HG02943 (cell line): ENCODE results near the gene ADTRP.

Source experiments
- ATAC-seq: cut with Tn5 transposase; IDR thresholded peaks from one replicate; pipeline ENCODE4 v1.9.1; 2021; ENCODE audit warnings: mild to moderate bottlenecking, low read depth, moderate library complexity; ENCODE audit not compliant: unreplicated experiment

ADTRP gene

DNA sequence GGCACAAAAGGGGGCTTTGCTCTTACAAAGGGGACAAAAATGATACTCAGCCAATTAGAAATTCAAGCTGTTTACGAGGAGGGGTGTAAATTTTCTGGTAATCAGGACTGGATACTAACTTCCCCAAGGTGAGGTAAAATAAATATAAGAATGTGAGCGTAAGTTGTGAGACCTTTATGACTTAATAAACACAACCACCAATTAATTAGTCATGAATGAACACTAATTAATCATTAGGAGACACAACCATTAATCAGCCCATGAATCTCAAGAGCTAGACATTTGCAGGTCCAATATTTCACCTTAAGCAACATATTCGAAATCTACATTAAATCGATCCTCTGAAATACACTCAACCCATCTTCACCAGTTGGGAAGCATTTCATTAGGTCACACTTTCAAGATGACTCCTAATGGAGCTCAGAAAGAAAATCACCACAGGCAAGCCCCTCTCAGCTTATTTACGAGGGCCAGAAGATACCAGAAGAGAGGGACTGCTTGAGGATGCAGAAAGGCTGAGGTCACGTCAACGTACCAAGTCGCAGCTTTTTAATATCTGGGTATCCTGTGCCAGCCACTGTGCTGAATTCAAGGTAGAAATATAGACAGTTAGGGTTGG lies 2.7 kb downstream of the ADTRP start:
- no peak for ATAC-seq

DNA sequence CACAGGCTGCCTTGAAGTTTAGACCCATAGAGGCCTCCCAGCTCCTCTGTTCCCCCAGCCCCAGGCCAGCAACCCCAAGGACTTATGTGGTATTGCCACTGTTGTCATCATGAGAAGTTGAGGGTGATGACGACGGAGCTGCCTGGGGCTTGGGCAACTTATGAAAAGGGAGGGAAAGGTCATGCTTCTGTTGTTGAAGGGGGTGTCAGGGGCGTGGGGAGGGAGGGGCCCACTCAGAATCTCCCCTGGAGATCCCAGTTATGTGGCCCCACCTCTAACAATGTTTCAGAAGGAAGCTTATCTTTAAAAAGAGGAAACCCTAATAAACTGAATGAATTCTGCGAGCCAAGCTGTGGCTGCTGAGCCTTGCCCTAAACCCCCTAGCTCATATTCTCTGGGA lies 4.2 kb downstream of the ADTRP start:
- no peak for ATAC-seq

DNA sequence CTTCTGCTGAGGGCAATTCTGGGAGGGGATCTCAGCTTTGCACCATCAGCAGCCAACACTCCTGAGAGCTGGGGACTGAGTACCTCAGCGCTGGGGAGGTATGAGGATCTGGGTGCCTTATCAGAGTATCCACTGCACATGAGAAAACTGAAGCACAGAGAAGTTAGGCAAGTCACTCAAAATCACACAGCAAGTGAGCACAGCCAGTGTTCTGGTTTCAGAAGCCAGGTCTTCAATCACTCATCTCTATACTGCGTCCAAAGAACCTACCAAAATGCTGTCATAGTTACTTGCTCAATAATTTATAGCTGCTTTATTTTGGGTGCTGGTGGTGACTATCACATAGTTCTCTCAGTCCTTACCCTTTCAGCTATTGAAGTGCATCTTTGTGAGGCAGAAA lies 5.0 kb downstream of the ADTRP start:
- ATAC-seq: no peak

DNA sequence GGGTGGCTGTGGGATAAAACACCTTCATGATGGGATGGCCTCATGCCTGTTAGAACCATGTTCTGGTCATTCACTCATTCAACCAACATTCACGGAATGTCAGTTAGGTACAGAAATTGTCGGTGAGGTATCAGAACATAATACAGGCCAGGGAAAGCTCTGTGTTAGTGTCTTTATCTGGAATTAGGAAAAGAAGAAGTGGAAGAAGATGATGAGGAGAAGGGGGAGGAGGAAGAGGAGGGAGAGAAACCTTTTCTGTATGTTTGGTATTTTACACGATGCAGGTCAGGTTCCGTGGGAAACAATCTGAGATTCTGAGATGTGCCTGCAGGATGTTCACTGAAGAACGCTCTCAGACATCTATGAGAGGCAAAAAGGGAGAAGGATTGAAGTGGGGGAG lies 5.6 kb downstream of the ADTRP start:
- ATAC-seq: no peak

DNA sequence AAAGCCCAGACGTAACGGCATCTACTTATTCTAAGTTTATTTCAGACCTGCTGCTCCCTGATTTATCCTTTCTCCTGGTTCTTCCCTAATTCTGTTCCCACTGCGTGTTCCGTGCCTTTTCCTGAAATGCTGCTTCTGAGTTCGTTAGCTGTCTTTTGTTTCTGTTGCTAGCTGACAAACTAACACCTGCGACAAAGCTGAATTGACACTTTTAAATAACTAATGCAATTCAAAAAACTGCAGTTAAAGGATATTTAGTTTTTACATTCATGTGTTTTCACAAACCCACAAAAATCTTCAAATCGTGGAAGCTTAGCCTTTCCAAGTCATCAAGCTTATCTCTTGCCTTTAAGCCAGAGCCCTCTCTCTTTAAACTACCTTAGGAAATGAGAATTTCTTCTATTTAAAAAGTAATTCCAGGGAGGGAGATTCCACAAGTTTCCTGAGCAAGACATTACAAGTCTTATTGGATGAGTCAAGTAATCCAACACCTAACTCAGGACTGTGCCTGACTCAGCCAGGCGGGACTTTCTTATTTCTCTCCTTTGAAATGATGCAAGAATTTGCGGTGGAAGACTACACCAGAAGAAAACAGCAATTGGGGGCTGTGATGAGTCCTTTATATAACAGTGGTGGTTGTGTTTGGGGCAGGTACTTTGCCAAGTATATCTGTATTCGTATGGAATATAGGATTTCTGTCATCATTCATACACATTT lies 6.3 kb downstream of the ADTRP start:
- no peak for ATAC-seq

DNA sequence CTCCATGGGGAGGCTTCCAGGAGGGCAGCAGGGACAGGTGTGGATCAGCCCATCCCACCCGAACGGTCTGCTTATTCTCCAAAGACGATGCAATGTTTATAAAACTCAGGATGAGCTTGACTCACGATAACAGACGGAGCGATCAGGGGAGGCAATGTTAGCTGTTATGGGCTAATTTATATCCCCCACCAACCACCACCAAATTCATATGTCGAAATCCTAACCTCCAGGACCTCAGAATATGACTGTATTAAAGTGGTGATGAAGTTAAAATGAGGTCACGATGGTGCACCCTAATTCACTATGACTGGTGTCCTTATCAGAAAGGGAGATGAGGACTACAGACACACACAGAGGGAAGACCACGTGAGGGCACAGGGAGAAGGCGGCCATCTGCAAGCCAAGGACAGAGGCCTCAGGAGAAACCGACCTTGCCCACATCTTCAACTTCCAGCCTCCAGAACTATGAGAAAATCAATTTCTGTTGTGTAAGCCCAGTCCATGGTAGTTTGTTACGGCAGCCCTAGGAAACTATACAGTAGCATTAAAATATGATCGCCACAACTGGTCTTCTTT lies 7.0 kb downstream of the ADTRP start:
- no peak for ATAC-seq

DNA sequence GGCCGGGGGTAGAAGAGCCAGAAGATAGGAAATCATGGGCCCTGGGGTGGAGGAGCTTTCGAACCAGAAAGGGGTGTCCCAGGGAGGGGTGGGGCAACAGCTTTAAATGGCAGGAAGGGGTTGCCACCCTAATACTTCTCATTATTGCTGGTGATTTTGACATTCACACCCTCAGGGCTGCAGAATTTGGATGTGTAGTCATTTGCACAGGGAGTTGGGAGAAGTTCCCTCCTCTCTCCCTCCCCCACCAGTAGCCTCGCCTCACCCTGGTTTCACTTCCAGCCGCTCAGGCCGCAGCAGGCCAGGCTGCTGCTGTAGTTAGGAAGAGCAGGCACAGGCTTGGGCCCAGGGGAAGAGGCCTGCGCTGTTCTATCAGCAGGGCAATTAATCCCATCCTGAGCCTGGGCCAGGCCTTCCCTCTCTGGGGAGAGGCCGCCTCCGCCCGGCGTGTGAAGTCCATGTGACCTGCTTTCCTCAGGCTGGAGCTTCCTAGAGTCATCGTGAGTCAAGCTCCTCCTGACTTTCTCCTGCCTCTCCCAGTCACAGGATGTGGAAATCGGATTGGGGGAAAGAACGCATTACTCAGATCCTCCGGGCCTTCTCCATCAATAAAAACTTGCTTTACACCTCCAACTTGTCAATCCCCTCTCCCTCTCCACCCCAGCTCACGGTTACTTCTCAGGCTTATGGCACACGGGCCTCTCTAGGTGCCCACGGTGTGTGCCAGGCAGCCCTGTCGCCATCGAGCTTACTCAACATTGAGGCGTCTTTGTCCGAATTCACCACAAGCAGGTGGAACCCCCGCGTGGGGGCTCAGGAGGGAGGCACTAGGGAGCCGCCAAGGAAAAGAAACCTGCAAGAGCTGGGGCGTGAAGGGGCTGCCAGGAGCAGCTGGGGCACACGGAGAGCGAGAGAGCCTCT lies 7.8 kb downstream of the ADTRP start:
- no peak for ATAC-seq

DNA sequence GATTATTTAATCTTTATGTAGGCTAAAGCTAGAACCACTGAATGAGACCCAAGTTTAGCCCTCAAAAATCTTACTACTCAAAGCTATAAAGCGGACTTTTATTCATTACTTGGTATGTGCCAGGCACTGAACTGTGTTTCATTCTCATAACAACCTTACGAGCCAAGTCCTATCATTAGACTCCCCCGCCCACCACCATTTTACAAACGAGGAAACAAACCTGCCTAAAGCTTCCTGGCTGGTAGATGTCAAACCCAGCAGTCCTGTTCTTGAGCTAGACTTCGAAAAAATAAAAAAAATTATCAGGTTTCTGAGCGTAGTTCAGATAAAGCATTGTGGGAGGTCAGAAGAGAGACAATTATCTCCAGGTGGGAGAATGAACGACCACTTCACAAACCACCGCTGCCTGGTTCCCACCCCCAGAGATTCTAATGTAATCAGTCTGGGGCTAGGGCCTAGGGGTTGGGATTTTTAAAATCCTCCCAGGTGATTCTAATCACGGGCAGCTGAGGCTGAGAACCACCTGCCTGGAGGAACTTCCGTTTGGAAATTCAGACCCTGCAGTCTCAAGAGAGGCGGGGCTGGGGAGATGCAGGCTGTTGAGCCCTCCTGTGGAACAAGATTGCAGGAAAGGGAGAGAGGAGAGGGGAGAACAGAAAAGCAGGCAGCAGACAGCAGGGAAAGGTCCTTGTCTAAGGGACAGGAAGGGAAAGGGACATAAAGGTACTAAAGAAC lies 8.6 kb downstream of the ADTRP start:
- no peak for ATAC-seq

DNA sequence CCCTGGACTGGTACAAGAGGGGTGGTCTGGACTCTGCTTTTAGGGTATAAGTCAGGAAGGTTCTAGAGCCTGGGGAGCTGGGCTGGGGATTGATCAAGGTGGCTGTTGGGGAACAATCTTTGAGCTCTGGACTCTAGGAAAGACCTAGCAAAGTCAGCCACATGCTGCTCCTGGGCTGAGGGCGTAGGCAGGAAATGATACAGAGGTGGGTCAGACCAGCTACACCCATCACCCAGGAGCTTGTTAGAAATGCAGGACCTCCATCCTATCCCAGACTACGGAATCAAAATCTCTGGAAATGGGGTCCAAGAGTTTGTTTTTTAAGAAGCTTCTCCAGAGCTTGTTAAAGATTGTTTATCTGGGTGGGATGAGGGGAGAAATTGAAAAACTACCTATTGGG lies 9.4 kb downstream of the ADTRP start:
- ATAC-seq: no peak

DNA sequence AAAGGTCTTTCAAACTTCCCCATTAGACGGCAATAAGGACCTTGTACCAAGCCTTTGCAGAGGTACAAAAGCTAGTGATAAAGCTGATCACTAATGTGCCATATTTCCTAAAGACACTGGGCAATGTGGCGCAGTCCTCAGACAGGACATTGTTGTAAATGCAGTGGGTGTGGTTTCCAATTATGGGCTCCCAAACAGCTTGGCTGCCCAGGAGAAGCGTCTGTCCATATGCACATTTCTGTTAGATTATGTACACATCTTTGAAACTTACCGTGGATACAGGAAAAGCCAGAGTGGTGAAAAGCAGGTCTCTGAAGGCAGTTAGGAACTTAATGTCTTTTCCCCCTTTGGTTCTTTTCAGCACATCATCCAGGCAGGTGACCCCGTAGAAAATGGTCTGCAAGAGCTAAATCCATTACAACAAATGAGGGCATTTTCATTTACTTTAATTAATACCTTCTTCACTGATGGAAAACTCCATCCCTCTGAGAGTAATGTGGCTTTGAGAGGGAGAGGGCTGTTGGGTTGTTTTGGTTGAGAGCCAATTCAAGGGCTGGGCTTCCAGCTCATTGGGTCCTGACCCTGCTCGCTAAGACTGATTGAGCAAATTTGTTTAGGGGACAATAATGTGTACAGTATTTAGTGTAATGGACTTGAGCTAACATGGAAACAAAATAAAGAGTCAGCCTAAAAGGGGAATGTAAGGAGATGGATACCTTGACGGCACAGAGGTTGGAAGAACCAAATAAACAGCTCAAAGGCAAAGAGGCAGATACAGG lies 10.4 kb downstream of the ADTRP start:
- no peak for ATAC-seq

DNA sequence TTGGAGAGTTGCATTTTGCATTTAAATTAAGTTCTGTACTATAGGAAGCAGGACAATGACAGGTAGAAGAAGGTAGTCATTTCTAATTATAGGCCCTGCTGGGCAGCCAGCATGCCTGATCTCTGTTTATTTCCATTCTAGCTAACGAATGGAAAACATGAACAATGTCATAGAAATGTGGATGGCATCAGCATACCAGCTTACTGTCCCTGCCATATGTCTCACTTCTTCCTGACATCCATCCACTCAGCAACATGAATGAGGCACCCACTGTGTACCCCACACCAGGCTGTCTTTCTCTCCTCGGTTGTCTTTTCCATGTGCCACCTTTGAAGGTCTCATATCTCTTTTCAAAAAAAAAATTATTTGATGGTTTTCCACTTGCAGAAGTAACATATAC lies 11.1 kb downstream of the ADTRP start:
- no peak for ATAC-seq

DNA sequence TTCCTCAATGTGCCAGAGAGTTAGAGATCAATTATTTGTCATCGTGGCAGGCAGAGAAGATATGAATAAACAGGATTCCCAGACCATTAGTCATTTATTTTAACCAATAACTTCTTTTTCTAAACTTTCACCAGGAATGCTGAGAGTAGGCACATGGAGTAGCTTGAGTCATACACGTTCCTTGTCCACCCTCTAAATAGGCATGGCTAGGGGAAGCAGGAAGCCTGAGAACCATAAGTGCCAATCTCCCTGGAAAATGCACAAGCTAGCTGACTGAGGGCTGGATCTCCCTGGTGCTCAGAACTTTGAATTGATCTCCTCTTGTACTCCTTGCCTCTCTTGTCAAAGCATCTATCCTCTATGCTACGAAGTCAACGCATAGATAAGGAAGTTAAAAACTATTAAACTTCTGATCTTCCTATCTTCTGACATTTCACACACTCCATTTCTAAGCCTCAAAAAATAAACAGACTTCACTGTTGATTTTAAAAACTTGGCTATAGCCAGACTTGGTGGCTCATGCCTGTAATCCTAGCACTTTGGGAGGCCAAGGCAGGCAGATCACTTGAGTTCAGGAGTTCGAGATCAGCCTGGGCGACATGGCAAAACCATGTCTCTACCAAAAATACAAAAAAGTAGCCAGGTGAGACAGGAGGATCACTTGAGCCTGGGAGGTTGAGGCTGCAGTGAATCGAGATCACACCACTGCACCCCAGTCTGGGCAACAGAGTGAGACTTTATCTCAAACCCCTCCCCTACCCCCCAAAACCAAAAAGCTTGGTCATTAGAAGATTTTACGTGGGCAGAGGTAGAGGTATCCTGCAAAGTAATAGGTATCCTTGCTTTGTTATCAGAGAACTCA lies 11.8 kb downstream of the ADTRP start:
- no peak for ATAC-seq

DNA sequence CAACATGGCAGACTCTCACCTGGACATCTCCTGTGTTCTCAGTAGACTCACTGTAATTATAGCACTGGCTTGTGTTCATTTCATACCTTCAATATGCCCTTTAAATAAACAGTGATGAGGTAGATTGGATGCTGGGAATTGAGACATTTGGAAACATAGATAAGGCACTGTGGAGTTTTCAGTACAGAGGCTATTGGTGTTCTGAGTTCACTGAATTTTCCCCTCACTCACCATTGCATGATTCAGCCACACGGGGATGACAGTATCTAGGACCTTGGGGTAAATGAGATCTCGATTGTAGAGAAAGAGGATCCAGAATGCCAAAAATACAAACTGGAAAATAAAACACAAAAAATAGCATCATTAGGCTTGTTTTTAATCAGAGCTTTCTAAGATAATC lies 12.6 kb downstream of the ADTRP start:
- ATAC-seq: no peak

DNA sequence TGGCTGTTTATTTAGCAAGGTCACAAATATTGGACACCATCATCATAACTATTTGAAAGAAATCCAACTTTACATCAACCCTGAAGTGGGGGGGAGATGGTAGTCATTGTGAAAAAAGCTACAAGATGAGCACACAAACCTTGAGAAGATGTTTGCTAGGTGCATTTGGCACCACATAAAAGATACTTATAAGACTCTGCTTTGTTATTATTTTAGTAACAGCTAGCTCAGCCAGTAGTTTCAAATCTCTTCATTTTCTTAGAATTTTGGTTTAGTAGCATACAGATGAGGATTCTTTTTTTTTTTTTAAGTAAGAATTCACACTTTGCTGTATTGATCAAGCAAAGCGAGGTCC lies 14.4 kb downstream of the ADTRP start:
- ATAC-seq: no peak

DNA sequence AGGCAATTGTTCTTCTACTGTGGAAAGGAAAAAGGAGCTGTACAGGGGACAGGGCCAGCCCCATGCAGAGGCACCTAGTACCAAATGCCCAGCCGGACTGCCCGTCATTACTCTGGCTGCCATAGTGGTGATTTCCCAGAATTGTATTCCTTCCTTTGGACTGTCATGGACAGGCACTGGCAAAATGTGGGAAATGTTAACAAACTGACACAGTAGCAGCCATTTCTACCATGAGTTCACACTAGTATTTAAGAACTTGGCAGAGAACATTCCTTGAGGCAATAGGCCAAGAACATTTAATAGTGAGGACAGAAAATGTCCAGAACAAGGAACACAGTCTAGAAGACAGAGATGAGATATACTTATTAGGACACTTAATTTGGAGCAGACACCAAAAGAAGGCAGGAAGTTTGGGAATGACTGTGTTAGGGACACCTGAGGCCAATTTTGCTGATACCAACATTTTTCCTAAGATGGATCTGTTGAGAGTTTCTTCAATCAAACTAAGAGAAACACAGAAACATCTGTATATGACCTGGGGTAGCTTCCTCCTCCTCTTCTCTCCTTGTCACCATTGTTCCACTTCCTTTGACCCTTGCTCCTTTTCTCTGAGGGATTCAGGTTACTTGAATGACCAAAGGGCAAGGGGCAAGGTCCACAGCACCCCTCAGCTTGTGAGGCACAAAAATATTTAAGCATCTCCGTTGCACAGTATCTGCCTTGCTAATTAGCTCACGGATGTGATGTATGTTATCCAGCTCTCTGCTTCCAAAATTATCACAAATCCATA lies 14.9 kb downstream of the ADTRP start:
- no peak for ATAC-seq

DNA sequence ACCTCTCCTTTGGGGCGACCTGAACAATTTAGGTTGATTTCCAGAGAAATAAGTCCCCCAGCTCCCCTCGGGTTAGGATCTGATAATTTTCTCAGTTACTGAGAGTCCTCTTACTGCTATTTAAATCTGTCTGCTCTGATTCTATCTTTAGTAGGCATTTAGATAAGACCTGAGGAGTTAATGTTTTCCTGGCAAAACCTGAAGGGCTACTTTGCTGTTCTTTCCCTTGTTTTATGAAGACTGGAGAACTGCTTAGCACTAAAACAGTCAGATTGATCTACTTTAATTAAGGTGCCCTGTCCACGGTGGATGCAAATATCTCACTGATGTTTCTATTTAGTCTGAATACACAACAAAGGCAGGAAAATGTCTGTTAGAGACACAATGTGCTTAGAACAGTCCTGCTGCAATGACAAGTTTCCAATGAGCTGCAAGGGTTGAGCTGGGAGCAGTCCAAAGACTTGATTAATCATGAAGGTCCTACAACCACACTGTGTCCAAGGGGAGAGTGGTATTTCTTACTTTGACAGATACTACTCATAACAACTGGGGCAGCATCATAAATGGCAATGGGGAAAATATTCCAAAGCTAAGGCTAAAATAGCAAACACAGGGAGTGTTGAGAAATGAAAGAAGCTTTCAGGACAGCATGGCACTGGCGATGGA lies 15.7 kb downstream of the ADTRP start:
- no peak for ATAC-seq

DNA sequence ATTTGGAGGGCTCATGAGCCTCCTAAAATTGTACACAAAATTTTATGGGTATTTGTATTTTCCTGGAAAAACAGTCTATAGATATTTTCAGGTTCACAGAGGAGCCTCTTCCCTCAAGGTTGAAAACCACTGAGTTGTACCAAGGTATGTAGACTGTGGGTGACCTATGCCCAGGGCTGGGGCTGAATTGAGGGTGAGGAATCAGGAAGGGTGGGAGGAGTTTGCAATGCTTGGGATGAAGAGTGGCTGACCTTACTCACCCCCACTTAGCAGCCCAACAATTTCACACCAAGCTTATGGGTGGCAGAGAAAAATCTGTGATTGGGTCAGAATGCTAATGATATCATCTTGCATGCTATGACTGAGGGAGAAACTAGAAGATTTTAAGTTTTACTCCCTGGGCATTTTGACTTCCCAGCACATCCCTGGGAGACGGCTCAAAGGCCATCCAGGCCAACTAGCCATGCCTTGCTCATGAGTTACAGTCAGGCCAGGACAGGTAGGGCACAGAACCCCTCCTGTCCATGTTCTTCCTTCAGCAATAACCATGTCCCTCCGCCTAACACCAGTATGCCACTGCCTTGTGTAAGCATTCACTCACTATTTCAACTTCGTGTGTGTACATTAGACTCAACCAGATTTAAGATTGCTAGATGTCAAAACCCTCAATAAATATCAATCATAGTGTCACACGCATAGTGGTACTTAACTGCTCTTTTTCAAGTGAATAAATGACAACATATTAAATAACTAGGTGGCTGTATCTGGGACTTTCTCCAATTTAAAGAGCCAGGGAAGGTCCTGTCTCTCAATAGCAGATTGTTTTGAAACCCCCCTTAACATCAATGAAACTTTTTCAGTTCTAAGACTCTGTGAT lies 16.6 kb downstream of the ADTRP start:
- ATAC-seq: no peak
